Activated T-cell treated with anti-CD3 and anti-CD28 coated beads, Interleukin-2, amount 50 U/mL, for 24 hours (primary cell): Measurements from ENCODE around the gene STARD10.

ENCODE experiments used
- DNase-seq: peaks from one replicate; pipeline ENCODE4 v3.0.0-alpha.2; 2020
- H3K27ac Mint-ChIP-seq: 2 replicates; pipeline ENCODE4 v1.8.0; 2020; ENCODE audit warnings: mild to moderate bottlenecking, mixed read lengths
- H3K27me3 Mint-ChIP-seq: 2 replicates; pipeline ENCODE4 v1.8.0; 2020; ENCODE audit warnings: mixed read lengths
- H3K36me3 Mint-ChIP-seq: 2 replicates; pipeline ENCODE4 v1.8.0; 2020; ENCODE audit warnings: low read depth, mixed read lengths
- H3K4me1 Mint-ChIP-seq: 2 replicates; pipeline ENCODE4 v1.8.0; 2020; ENCODE audit warnings: low read depth, mixed read lengths
- H3K4me3 Mint-ChIP-seq: 2 replicates; pipeline ENCODE4 v1.8.0; 2020; ENCODE audit warnings: mild to moderate bottlenecking, moderate library complexity, mixed read lengths
- H3K9me3 Mint-ChIP-seq: 2 replicates; pipeline ENCODE4 v1.8.0; 2020; ENCODE audit warnings: mixed read lengths

The STARD10 gene

GRCh38 chr11:72774499-72774898 lies 19.3 kb downstream of the STARD10 start:
- Mint-ChIP-seq H3K27me3 (no peaks in the 10 kb centered on the region), H3K27ac (no peak overlapping the region), H3K36me3 (no peaks in the 10 kb centered on the region), H3K9me3 (no peaks in the 10 kb centered on the region), H3K4me3 (no peak overlapping the region), H3K4me1 (peaks cover 2% of the 10 kb centered on the region)
- DNase-seq: no peak

GRCh38 chr11:72773696-72774095 lies 20.2 kb downstream of the STARD10 start:
- H3K4me3 Mint-ChIP-seq: no peak overlapping the region
- H3K27ac Mint-ChIP-seq: no peak overlapping the region
- no peaks in the 10 kb centered on the region for H3K27me3 Mint-ChIP-seq
- no peaks in the 10 kb centered on the region for H3K36me3 Mint-ChIP-seq
- no peaks in the 10 kb centered on the region for H3K9me3 Mint-ChIP-seq
- DNase-seq: no peak
- no peaks in the 10 kb centered on the region for H3K4me1 Mint-ChIP-seq

GRCh38 chr11:72773291-72773690 lies 20.6 kb downstream of the STARD10 start:
- DNase-seq: no peak
- Mint-ChIP-seq H3K36me3 (no peaks in the 10 kb centered on the region), H3K9me3 (no peaks in the 10 kb centered on the region), H3K27ac (no peak overlapping the region), H3K4me1 (no peaks in the 10 kb centered on the region), H3K27me3 (no peaks in the 10 kb centered on the region), H3K4me3 (no peak overlapping the region)

GRCh38 chr11:72772059-72772458 lies 21.8 kb downstream of the STARD10 start:
- no peak overlapping the region for H3K27ac Mint-ChIP-seq
- no peaks in the 10 kb centered on the region for H3K9me3 Mint-ChIP-seq
- no peak for DNase-seq
- H3K4me1 Mint-ChIP-seq: no peaks in the 10 kb centered on the region
- H3K4me3 Mint-ChIP-seq: no peak overlapping the region
- no peaks in the 10 kb centered on the region for H3K27me3 Mint-ChIP-seq
- H3K36me3 Mint-ChIP-seq: no peaks in the 10 kb centered on the region

GRCh38 chr11:72771507-72771906 lies 22.3 kb downstream of the STARD10 start:
- Mint-ChIP-seq H3K36me3 (no peaks in the 10 kb centered on the region), H3K4me3 (no peak overlapping the region), H3K27me3 (no peaks in the 10 kb centered on the region), H3K27ac (no peak overlapping the region), H3K4me1 (no peaks in the 10 kb centered on the region), H3K9me3 (no peaks in the 10 kb centered on the region)
- no peak for DNase-seq

- Mint-ChIP-seq H3K9me3 (no peaks in the 10 kb centered on the region), H3K36me3 (no peaks in the 10 kb centered on the region), H3K27ac (no peak overlapping the region), H3K27me3 (no peaks in the 10 kb centered on the region), H3K4me1 (no peaks in the 10 kb centered on the region), H3K4me3 (no peak overlapping the region)
- no peak for DNase-seq
Measured at GRCh38 chr11:72770799-72771198, 23.0 kb downstream of the STARD10 start.

- Mint-ChIP-seq H3K27me3 (no peaks in the 10 kb centered on the region), H3K4me3 (no peak overlapping the region), H3K9me3 (no peaks in the 10 kb centered on the region)
Measured at GRCh38 chr11:72769680-72770079, 24.2 kb downstream of the STARD10 start.

GRCh38 chr11:72768581-72768980 lies 25.3 kb downstream of the STARD10 start:
- H3K27ac Mint-ChIP-seq: no peak overlapping the region
- no peak for DNase-seq
- no peaks in the 10 kb centered on the region for H3K36me3 Mint-ChIP-seq
- no peak overlapping the region for H3K4me3 Mint-ChIP-seq
- H3K4me1 Mint-ChIP-seq: peaks cover 4% of the 10 kb centered on the region
- H3K27me3 Mint-ChIP-seq: no peaks in the 10 kb centered on the region
- H3K9me3 Mint-ChIP-seq: no peaks in the 10 kb centered on the region

More at GRCh38 chr11:72769680-72770079, 24.2 kb downstream of the STARD10 start:
- Mint-ChIP-seq H3K27ac (no peak overlapping the region), H3K36me3 (no peaks in the 10 kb centered on the region), H3K4me1 (no peaks in the 10 kb centered on the region)
- DNase-seq: no peak

- Mint-ChIP-seq H3K9me3 (no peaks in the 10 kb centered on the region), H3K36me3 (no peaks in the 10 kb centered on the region), H3K4me1 (peaks cover 15% of the 10 kb centered on the region), H3K4me3 (no peak overlapping the region), H3K27me3 (no peaks in the 10 kb centered on the region), H3K27ac (no peak overlapping the region)
- DNase-seq: no peak
Measured at GRCh38 chr11:72767203-72768062, 26.4 kb downstream of the STARD10 start.

GRCh38 chr11:72766152-72766902 lies 27.5 kb downstream of the STARD10 start:
- Mint-ChIP-seq H3K4me1 (peaks cover 18% of the 10 kb centered on the region), H3K9me3 (no peaks in the 10 kb centered on the region), H3K27ac (no peak overlapping the region), H3K27me3 (no peaks in the 10 kb centered on the region), H3K36me3 (no peaks in the 10 kb centered on the region), H3K4me3 (no peak overlapping the region)
- DNase-seq: no peak

GRCh38 chr11:72764503-72764902 lies 29.3 kb downstream of the STARD10 start:
- no peaks in the 10 kb centered on the region for H3K27me3 Mint-ChIP-seq
- no peaks in the 10 kb centered on the region for H3K9me3 Mint-ChIP-seq
- peaks cover 18% of the 10 kb centered on the region for H3K4me1 Mint-ChIP-seq
- no peaks in the 10 kb centered on the region for H3K36me3 Mint-ChIP-seq
- no peak overlapping the region for H3K4me3 Mint-ChIP-seq
- no peak for DNase-seq
- H3K27ac Mint-ChIP-seq: no peak overlapping the region

GRCh38 chr11:72763823-72764222 lies 30.0 kb downstream of the STARD10 start:
- Mint-ChIP-seq H3K4me1 (peaks cover 18% of the 10 kb centered on the region), H3K36me3 (no peaks in the 10 kb centered on the region), H3K9me3 (no peaks in the 10 kb centered on the region), H3K4me3 (no peak overlapping the region), H3K27me3 (no peaks in the 10 kb centered on the region), H3K27ac (no peak overlapping the region)
- DNase-seq: no peak

GRCh38 chr11:72762641-72763304 lies 31.1 kb downstream of the STARD10 start:
- Mint-ChIP-seq H3K9me3 (no peaks in the 10 kb centered on the region), H3K4me3 (no peak overlapping the region), H3K4me1 (peaks cover 18% of the 10 kb centered on the region), H3K27ac (peak overlapping the region; percentile 70), H3K36me3 (peaks cover 5% of the 10 kb centered on the region), H3K27me3 (no peaks in the 10 kb centered on the region)
- no peak for DNase-seq

GRCh38 chr11:72760539-72761405 lies 33.1 kb downstream of the STARD10 start:
- peaks cover 18% of the 10 kb centered on the region for H3K4me1 Mint-ChIP-seq
- H3K27me3 Mint-ChIP-seq: no peaks in the 10 kb centered on the region
- no peaks in the 10 kb centered on the region for H3K9me3 Mint-ChIP-seq
- no peak overlapping the region for H3K4me3 Mint-ChIP-seq
- H3K27ac Mint-ChIP-seq: no peak overlapping the region
- peaks cover 8% of the 10 kb centered on the region for H3K36me3 Mint-ChIP-seq
- DNase-seq: no peak
